ENCODE measurements around the gene FOXJ3.

The FOXJ3 gene

GRCh38 chr1:42358791-42359190 lies 23.8 kb upstream of the FOXJ3 start:
- Histone ChIP-seq H3K27ac (ENCODE audit: low read depth, low read length) (no peak overlapping the region), H3K4me3 (ENCODE audit: insufficient read depth, low read length, poor library complexity, severe bottlenecking) (no peak overlapping the region), H3K27me3 (ENCODE audit: low read length) (no peaks in the 10 kb centered on the region), H3K4me2 (ENCODE audit: low read depth, low read length, poor library complexity, severe bottlenecking) (no peak overlapping the region), H3K9me3 (ENCODE audit: insufficient read depth, low read length) (no peaks in the 10 kb centered on the region), H3K36me3 (ENCODE audit: low read length) (no peaks in the 10 kb centered on the region), H3K9me2 (replicated peaks; ENCODE audit: insufficient read depth, low read length) (no peaks in the 10 kb centered on the region), H4K20me1 (ENCODE audit: low read depth, low read length) (no peaks in the 10 kb centered on the region), H3F3A (ENCODE audit: insufficient read depth) (no peaks in the 10 kb centered on the region), H2AFZ (ENCODE audit: low read depth, low read length, severe bottlenecking) (no peak overlapping the region), H3K79me2 (ENCODE audit: insufficient read depth, low read length) (no peaks in the 10 kb centered on the region), H3K9ac (ENCODE audit: low read length) (no peak overlapping the region)
- no peak for TF ChIP-seq EZH2phosphoT487 (conservative IDR thresholded peaks at IDR 0.05; ENCODE audit: low read length)
- no peak for TF ChIP-seq CTCF (IDR thresholded peaks at IDR 0.05; ENCODE audit: insufficient read depth, low read length, poor library complexity, severe bottlenecking)

- no peaks in the 10 kb centered on the region for H3K27me3 ChIP-seq (ENCODE audit: low read length)
- no peak overlapping the region for H3K4me3 ChIP-seq (ENCODE audit: insufficient read depth, low read length, poor library complexity, severe bottlenecking)
- H3K27ac ChIP-seq (ENCODE audit: low read depth, low read length), result no peak overlapping the region
- no peaks in the 10 kb centered on the region for H3K79me2 ChIP-seq (ENCODE audit: insufficient read depth, low read length)
- H3K9me3 ChIP-seq (ENCODE audit: insufficient read depth, low read length), result no peaks in the 10 kb centered on the region
- H3K9ac ChIP-seq (ENCODE audit: low read length), result no peak overlapping the region
- no peaks in the 10 kb centered on the region for H3F3A ChIP-seq (ENCODE audit: insufficient read depth)
- no peaks in the 10 kb centered on the region for H4K20me1 ChIP-seq (ENCODE audit: low read depth, low read length)
- no peak overlapping the region for H2AFZ ChIP-seq (ENCODE audit: low read depth, low read length, severe bottlenecking)
- no peaks in the 10 kb centered on the region for H3K36me3 ChIP-seq (ENCODE audit: low read length)
- no peak overlapping the region for H3K4me2 ChIP-seq (ENCODE audit: low read depth, low read length, poor library complexity, severe bottlenecking)
- no peaks in the 10 kb centered on the region for H3K9me2 ChIP-seq (replicated peaks; ENCODE audit: insufficient read depth, low read length)
- no peak for TF ChIP-seq EZH2phosphoT487 (conservative IDR thresholded peaks at IDR 0.05; ENCODE audit: low read length)
- no peak for TF ChIP-seq CTCF (IDR thresholded peaks at IDR 0.05; ENCODE audit: insufficient read depth, low read length, poor library complexity, severe bottlenecking)
These were observed 15.1 kb upstream of the FOXJ3 start for GRCh38 chr1:42350086-42350485.

- Histone ChIP-seq H3K79me2 (ENCODE audit: insufficient read depth, low read length) (no peaks in the 10 kb centered on the region), H3K27me3 (ENCODE audit: low read length) (no peaks in the 10 kb centered on the region), H3K4me2 (ENCODE audit: low read depth, low read length, poor library complexity, severe bottlenecking) (no peak overlapping the region), H3K27ac (ENCODE audit: low read depth, low read length) (no peak overlapping the region), H3K9me3 (ENCODE audit: insufficient read depth, low read length) (no peaks in the 10 kb centered on the region), H2AFZ (ENCODE audit: low read depth, low read length, severe bottlenecking) (no peak overlapping the region), H3K36me3 (ENCODE audit: low read length) (no peaks in the 10 kb centered on the region), H3K9me2 (replicated peaks; ENCODE audit: insufficient read depth, low read length) (no peaks in the 10 kb centered on the region), H3K9ac (ENCODE audit: low read length) (no peak overlapping the region), H4K20me1 (ENCODE audit: low read depth, low read length) (no peaks in the 10 kb centered on the region), H3F3A (ENCODE audit: insufficient read depth) (no peaks in the 10 kb centered on the region), H3K4me3 (ENCODE audit: insufficient read depth, low read length, poor library complexity, severe bottlenecking) (no peak overlapping the region)
- no peak for TF ChIP-seq CTCF (IDR thresholded peaks at IDR 0.05; ENCODE audit: insufficient read depth, low read length, poor library complexity, severe bottlenecking)
- no peak for TF ChIP-seq EZH2phosphoT487 (conservative IDR thresholded peaks at IDR 0.05; ENCODE audit: low read length)
These were observed 13.5 kb upstream of the FOXJ3 start for GRCh38 chr1:42348498-42348897.

All from SU-DHL-6 (cell line).